ENCODE data around the gene RBM10.

Gene RBM10

DNA sequence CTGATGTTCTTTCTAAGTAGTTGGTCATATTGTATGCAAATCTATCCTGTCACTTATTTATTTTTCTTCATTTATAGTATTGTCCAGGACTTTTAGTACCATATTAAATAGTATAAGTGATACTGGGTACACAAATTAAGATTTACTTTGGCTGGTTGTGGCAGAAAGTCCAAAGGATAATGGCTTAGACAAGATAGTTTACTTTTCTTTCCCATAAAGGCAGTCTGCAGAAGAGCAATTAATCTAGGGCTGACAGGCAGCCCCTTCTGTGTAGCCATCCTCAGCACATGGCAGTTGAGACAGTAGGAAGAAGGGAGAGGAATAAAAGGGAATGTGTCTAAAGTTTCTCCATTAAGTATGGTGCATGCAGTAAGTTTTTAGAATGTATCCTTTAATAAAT is 6.4 kb downstream of the RBM10 start:
- DNase-seq, result no peak

GRCh38 chrX:47156611-47157520 is 11.8 kb downstream of the RBM10 start:
- no peak for DNase-seq

DNA sequence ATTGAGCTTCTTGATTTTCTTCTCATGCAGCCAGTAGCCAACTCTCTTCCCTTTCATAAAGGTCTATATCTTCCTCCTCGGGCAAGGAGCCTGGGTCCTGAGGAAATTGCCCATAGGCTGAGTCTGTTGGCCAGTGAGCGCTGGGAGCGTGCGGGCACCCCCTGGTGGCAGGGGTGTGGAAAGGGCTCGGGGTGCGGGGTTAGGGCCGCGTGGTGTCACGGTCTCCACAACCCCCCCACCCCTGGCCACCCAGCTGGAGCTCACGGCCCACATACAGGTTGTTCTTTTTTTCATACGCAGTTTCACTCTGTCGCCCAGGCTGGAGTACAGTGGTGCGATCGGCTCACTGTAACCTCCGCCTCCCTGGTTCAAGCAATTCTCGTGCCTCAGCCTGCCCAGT is 13.1 kb downstream of the RBM10 start:
- DNase-seq, result no peak

DNA sequence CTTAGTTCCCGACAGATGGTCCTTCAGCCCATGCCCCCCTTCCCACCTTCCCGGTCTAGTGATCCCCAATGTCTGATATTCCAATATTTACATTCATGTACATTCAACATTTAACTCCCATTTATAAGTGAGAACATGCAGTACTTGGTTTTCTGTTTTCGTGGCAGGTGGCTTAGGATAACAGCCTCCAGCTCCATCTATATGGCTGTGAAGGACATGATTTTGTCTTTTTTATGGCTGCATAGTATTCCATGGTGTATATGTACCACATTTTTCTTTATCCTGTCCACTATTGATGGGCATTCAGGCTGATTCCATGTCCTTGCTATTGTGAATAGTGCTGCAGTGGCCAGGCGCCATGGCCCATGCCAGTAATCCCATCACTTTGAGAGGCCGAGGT is 13.8 kb downstream of the RBM10 start:
- DNase-seq, result no peak

- DNase-seq, result no peak
These were observed 15.8 kb downstream of the RBM10 start for GRCh38 chrX:47160781-47161180.

DNA sequence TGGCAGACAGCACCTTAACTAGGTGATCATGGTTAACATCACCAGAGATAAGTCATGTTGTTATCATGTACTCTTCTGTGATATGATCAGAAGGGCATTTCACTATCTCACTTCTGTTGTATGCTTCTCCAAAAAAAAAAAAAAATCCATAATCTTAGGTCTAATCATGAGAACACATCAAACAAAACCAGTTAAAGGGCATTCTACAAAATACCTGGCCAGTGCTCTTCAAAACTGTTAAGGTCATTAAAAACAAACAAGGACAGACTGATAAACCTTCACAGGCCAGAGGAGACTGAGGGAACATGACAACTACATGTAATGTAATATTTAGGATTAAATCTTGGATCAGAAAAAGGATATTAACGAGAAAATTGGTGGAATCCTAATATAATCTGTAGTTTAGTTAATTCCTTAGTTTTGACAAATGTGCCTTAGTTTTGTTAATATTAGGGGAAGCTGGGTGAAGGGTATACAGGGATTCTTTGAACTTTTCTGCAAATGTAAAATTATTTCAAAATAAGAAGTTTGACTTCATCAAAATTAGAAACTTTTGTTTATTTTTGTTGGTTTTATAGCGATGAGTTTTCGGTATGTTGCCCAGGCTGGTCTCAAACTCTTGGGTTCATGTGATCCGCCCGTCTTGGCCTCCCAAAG is 18.0 kb downstream of the RBM10 start:
- no peak for DNase-seq

DNA sequence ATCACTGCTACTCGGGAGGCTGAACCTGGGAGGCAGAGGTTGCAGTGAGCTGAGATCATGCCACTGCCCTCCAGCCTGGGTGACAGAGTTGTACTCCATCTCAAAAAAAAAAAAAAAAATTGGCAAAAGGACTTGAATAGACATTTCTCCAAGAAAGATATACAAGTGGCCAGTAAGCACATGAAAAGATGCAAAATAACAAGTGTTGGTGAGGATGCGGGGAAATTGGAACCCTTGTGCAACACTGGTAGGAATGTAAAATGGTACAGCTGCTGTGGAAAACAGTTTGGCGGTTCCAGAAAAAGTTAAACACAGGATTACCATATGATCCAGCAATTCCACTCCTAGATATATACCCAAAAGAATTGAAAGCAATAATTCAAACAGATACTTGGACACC is 19.4 kb downstream of the RBM10 start:
- no peak for DNase-seq

- DNase-seq, result no peak
These were observed 21.1 kb downstream of the RBM10 start for GRCh38 chrX:47166126-47166525.

- no peak for DNase-seq
These were observed 23.6 kb downstream of the RBM10 start for GRCh38 chrX:47168495-47169073.

GRCh38 chrX:47169273-47169672 is 24.3 kb downstream of the RBM10 start:
- no peak for DNase-seq

DNA sequence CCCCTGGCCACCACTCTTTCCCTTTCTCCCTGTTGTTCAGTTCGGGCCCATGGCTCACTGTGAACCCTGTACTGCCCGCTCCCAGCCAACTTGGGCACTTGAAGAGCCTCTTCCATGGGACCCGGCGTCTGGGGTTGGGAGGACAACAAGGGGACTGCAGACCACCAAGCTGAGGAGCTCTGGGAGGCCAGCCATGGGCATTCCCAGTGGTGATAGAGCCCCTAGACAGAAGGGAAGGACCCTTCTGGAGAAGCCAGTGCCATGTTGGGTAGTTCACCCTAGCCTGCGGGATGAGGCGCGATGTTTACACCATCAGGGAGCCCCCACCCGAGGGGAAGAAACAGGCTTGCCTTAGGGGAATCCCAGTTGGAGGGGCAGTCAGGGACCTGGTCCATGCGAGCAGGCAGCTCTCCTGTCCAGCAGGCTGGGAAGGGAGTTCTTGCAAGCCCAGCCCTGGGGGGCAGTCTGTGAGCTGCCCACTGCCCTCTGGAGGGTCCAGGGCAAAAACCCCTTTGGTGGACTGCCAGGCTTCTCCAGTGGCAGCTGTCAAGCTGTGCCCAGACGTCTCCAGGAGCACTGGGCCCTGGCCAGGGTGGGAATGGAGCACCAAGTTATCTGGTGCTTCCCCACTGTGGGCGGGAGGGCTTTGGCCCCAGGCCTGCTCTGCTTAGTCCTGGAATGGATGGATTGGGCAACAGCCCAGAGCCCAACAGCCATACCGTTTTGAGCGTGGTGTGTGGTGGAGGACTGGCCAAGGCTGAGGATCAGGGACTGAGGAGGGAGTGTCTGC is 24.9 kb downstream of the RBM10 start:
- no peak for DNase-seq

DNA sequence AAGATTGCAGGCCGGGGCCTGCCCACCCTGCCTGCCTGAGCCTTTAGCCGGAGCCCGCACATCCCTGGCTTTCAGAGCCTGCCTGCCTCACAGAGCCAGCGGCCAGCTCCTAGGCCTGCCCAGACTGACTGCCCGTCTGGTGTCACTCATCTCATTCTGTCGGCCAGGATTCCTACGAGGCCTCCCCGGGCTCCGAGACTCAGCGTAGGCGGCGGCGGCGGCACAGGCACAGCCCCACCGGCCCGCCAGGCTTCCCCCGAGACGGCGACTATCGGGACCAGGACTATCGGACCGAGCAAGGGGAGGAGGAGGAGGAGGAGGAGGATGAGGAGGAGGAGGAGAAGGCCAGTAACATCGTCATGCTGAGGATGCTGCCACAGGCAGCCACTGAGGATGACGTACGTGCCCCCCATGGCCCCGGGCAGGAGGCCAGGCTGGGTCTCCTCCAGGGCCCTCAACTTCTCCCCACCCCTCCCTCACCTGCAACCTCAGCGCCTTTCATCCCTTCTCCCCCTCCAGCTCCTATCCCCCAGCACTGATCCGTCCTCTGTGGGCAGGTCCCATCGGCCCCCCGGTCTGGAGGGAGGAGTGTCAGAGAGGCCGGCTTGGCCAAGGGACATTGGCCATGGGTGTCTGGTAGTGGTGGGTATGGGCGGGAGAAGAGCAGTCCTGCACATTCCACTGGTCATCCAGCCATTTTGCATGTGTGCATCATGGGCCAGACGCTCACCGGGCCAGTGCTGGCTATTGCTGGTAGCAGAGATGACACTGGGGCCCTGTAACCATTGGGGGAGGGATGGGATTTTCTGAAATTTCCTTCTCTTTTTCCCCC is 26.1 kb downstream of the RBM10 start:
- DNase-seq, result no peak

DNA sequence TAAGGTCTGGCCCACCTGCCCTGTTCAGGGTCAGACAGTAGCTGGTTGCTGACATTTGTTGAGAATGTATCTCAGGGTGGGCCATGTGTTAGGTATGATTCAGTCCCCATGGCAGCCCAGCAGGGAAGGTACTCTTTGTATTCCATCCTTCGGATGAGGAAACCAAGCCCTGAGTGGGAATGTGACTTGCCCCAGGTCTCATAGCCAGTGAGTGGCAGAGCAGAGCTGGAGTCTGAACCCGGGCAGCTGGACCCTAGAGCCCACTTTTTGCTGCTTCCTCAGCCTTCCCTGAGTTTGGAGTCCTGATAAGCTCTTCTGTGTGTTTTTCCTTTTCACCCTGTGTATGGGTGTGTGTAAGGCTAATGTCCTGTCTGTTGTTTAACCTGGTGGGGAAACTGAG is 27.0 kb downstream of the RBM10 start:
- no peak for DNase-seq

DNA sequence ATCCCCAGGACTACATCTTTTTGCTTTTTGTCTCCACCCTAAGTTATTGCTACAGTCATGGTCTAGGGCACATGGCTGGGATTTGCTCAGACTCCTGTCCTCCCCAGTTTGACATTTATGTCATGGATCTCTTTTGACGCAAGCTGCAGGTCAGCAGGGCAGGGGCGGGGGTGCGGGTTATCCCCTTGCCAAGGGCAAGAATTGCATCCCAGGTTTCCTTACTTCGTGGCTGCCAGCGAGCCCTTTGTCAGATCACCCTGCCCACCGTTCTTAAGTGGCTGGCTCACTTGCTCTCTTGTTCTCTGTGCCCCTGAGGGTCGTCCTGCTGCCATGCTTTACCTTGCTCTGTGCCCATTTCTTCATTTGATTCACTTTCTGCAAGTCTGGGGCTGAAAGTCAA is 27.5 kb downstream of the RBM10 start:
- DNase-seq, result no peak

- no peak for DNase-seq
These were observed 28.2 kb downstream of the RBM10 start for GRCh38 chrX:47172971-47173792.

GRCh38 chrX:47174376-47174775 is 29.4 kb downstream of the RBM10 start:
- DNase-seq, result no peak

DNA sequence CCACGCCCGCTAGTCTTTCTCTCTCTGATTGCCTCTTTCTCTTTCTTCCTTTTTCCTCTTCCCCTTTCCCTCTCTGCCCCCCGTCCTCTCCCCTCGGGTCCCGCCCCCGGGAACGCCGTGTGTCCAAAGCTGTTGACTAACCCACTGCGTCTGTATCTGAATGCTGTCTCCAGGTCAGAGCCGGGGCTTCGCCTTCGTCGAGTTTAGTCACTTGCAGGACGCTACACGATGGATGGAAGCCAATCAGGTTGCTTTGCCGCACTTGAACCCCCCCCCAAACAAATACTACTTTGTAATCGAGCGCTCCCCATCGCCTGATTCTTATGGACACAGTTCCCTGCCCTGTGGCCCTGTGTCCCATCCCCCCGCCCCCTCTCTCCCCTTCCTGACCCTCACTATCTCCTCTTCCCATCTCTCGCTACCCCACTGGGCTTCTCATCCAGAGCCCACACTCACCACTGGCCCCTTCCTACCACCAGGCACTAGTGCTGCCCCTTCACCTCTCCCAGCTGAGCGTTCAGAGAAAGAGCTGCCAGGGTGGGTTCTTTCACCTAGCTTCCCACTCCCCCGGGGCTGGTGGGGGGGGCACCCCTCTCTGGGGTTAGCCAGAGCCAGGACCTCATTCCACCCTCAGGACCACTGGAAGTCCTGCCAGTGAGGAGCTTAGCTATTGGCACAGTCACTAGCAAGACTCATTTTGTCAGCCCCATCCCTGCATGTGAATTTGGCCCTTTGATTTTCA is 30.0 kb downstream of the RBM10 start:
- no peak for DNase-seq

DNA sequence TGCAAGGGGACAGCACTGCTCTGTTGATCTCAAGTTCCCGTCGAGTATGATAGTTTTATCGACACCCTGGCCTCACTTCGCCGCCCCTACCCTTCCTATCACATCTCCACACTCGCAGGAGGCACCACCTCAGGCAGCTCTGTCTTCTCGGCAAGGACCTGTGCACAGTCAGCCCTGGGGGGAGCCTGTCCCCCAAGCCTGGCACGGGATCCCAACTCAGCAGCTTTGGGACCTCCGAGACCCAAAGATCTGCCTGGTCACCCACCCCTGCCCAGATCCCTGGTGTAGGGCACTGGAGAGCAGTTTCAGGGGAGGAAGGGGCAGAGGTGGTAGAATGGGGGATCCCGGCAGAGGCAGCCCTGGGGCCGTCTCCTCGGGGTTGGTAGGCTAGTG is 30.6 kb downstream of the RBM10 start:
- DNase-seq, result no peak

GRCh38 chrX:47176101-47176740 is 31.2 kb downstream of the RBM10 start:
- no peak for DNase-seq

GRCh38 chrX:47177079-47177478 is 32.1 kb downstream of the RBM10 start:
- no peak for DNase-seq
